Measurements from ENCODE around the gene ARF3.

The ARF3 gene

DNA sequence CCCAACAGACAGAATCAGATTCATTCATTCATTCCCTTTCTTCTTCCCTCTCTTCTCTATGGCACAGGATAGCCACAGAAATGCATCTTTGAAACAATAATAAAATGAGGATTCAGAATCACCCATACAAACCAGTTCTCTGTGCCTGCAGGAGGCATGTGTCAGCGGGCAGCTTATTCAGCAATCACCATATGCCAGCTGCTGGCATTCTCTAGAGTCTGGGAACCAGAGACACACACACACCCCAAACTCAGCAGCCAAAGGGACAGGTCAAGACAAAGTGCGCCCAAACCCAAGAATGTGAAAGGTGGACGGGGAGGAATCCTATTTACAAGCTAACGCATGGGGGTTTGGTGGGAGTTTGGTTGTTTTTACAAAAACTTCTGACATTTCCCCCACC, 14.1 kb downstream of the ARF3 start:
- DNase-seq (ENCODE audit: low read depth) = no peak
- in situ Hi-C loops (cut with HindIII; ENCODE audit: low sequenced_read_pairs) = no loop called here
- TF ChIP-seq, protein P1, sequence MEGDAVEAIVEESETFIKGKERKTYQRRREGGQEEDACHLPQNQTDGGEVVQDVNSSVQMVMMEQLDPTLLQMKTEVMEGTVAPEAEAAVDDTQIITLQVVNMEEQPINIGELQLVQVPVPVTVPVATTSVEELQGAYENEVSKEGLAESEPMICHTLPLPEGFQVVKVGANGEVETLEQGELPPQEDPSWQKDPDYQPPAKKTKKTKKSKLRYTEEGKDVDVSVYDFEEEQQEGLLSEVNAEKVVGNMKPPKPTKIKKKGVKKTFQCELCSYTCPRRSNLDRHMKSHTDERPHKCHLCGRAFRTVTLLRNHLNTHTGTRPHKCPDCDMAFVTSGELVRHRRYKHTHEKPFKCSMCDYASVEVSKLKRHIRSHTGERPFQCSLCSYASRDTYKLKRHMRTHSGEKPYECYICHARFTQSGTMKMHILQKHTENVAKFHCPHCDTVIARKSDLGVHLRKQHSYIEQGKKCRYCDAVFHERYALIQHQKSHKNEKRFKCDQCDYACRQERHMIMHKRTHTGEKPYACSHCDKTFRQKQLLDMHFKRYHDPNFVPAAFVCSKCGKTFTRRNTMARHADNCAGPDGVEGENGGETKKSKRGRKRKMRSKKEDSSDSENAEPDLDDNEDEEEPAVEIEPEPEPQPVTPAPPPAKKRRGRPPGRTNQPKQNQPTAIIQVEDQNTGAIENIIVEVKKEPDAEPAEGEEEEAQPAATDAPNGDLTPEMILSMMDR (IDR thresholded peaks at IDR 0.05; ENCODE audit: low read depth, low read length, missing control alignments) = no peak
- no peak overlapping the region for H3K4me3 ChIP-seq (ENCODE audit: low read depth, low read length)

DNA sequence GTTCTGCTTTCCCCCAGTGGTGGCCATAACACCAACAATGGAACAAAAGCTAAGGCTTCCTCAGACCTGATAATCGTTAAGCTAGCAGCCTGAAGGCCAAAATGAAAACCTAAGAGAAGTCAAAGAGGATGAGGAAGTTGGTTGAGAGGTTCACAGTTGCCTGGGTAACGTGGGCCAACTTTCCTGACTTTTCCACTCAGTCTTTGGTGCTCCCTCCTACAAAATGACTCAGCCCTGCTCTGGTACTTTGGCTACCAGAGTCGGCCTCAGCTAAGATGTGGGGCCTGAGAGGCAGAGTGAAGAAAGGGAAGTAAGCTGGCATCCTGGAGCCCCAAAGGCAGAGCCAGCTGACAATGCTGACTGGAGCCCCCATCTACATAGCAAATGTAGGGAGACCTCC, 17.1 kb downstream of the ARF3 start:
- DNase-seq (ENCODE audit: low read depth) = no peak
- in situ Hi-C loops (cut with HindIII; ENCODE audit: low sequenced_read_pairs) = no loop called here
- TF ChIP-seq, protein P1 (IDR thresholded peaks at IDR 0.05; ENCODE audit: low read depth, low read length, missing control alignments) = no peak
- H3K4me3 ChIP-seq (ENCODE audit: low read depth, low read length) = no peak overlapping the region

DNA sequence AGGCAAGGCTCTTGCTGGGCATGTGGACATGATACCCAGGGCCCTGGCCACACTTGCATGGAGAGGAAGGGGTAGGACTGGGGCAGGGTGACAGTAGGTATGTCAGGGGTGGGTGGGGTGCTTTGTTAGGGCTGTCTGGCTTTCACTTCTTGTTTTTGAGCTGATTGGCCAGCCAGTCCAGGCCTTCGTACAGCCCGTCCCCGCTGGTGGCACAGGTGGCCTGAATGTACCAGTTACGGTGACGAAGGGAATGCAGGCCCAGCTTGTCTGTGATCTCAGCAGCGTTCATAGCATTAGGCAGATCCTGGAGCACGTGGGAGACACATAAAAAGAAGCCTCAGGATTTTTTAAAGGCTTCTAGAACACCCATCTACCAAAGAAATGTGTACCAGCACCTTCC, 18.5 kb downstream of the ARF3 start:
- in situ Hi-C loops (cut with HindIII; ENCODE audit: low sequenced_read_pairs) = no loop called here
- no peak for DNase-seq (ENCODE audit: low read depth)
- TF ChIP-seq, protein P1 (IDR thresholded peaks at IDR 0.05; ENCODE audit: low read depth, low read length, missing control alignments) = no peak
- H3K4me3 ChIP-seq (ENCODE audit: low read depth, low read length) = no peak overlapping the region

DNA sequence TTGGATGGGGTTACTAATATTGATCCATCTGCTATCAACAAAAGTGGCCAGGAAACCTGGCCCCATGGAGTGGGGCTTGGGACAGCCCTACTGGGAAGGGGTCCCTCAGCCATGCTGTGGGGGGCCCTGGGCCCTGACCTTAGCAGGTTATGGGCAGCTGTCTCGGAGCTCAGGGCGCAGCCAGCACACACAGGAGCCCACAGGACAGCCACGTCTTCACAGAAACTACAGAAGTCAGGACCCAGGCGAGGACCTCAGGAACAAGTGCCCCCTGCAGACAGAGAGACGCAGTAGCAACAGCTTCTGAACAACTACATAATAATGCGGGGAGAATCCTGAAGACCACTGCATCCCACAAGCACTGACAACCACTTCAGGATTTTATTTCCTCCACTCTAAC, 20.1 kb downstream of the ARF3 start:
- no peak overlapping the region for H3K4me3 ChIP-seq (ENCODE audit: low read depth, low read length)
- TF ChIP-seq, protein P1 (IDR thresholded peaks at IDR 0.05; ENCODE audit: low read depth, low read length, missing control alignments) = peak; percentile 34
- in situ Hi-C loops (cut with HindIII; ENCODE audit: low sequenced_read_pairs) = no loop called here
- no peak for DNase-seq (ENCODE audit: low read depth)

DNA sequence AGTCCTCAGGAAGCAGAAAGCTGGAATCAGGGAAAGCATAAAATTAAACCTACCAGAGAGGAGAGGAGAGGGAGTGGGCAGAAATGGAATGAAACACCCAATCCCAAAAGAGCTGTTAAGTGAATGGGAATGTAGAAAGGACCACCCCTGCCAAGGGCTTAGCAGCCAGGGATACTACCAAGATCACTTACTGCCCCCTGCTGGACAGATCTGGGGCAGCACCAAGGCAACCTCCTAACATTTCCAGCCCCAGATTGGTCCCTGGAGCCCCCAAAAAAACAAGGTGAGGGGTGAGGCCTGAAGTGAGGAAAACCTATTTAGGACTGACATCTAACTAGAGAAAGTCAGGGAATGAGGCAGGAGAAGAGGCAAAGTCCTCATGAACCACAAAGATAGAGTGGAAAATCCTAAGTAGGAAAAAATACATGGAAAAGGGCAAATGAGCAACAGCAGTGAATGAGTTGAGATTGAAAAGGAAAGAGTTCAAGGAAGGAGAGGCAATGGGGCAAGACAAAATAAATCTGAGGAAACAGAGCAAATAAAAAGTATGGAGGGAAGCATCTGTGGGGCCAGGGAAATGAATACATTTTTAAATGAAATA, 20.8 kb downstream of the ARF3 start:
- H3K4me3 ChIP-seq (ENCODE audit: low read depth, low read length) = no peak overlapping the region
- TF ChIP-seq, protein P1 (IDR thresholded peaks at IDR 0.05; ENCODE audit: low read depth, low read length, missing control alignments) = peak; percentile 97
- peak; percentile 45 for DNase-seq (ENCODE audit: low read depth)
- in situ Hi-C loops (cut with HindIII; ENCODE audit: low sequenced_read_pairs) = no loop called here

DNA sequence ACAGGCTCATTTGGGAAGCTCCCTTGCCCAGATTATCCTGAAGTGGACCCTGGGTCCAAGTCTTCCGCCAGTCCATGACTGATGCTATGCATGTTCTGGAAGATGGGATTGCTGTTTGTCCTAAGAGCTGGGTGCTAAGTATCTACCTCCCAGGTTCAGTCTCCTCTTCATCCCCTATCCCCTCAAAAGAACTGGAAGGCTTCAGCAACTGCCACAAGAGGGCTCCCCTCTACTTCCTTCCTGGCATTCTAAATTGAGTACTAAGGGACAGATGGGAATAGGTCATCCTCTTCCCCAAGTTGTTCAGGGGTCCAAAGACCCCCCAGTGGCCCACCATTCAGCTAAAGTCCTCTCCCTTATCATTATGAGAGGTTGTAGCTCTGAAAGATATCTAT, 23.0 kb downstream of the ARF3 start:
- in situ Hi-C loops (cut with HindIII; ENCODE audit: low sequenced_read_pairs) = no loop called here
- TF ChIP-seq, protein P1 (IDR thresholded peaks at IDR 0.05; ENCODE audit: low read depth, low read length, missing control alignments) = peak; percentile 51
- DNase-seq (ENCODE audit: low read depth) = no peak
- H3K4me3 ChIP-seq (ENCODE audit: low read depth, low read length) = no peak overlapping the region
